Natural killer cell (primary cell): Measurements from ENCODE around the gene TSHZ3. TPM values are rescaled to one million over a fixed set of nuclear protein-coding genes. Genes with fewer than 3 reads are reported as not detected.

Experiments
- ATAC-seq, 3 donors: fragments of 150-1000 bp in 2 of 3; fragments of 200-7000 bp in 1 of 3; cut with Tn5 transposase; 1 replicate in 1 of 3; 2 replicates in 2 of 3; pipeline ENCODE4 v1.10.0; 2021; ENCODE audit warnings: mild to moderate bottlenecking in 2 of 3, moderate library complexity in 2 of 3
- DNase-seq, 2 donors: peaks; one replicate each; pipeline versions ENCODE4 v3.0.0 to v3.0.0-alpha.2; 2013 to 2021; ENCODE audit warnings: mixed read lengths in 1 of 2
- H3K27ac ChIP-seq: one replicate; pipeline ENCODE4 v1.5.1; 2013; ENCODE audit warnings: mild to moderate bottlenecking, low read length
- H3K27me3 ChIP-seq: one replicate; pipeline ENCODE4 v1.6.1; 2013; ENCODE audit warnings: low read length; ENCODE audit not compliant: control insufficient read depth, insufficient read depth
- H3K36me3 ChIP-seq: one replicate; pipeline ENCODE4 v1.6.1; 2013; ENCODE audit warnings: low read length; ENCODE audit not compliant: control insufficient read depth, insufficient read depth
- H3K4me1 ChIP-seq: one replicate; pipeline ENCODE4 v1.6.1; 2013; ENCODE audit warnings: low read length; ENCODE audit not compliant: control insufficient read depth, insufficient read depth
- H3K4me3 ChIP-seq: one replicate; pipeline ENCODE4 v1.5.1; 2013; ENCODE audit warnings: low read length
- H3K9me3 ChIP-seq: one replicate; pipeline ENCODE4 v1.6.1; 2013; ENCODE audit warnings: low read length; ENCODE audit not compliant: control insufficient read depth, insufficient read depth
- H3K27ac Mint-ChIP-seq, 2 donors: one replicate each; pipeline ENCODE4 v1.8.0; 2022; ENCODE audit warnings: mild to moderate bottlenecking in 2 of 2, mixed read lengths in 2 of 2, moderate library complexity in 1 of 2
- H3K27me3 Mint-ChIP-seq, 2 donors: one replicate each; pipeline ENCODE4 v1.8.0; 2022; ENCODE audit warnings: low read depth in 2 of 2, mixed read lengths in 2 of 2
- H3K36me3 Mint-ChIP-seq: one replicate; pipeline ENCODE4 v1.8.0; 2022; ENCODE audit warnings: mixed read lengths
- H3K4me1 Mint-ChIP-seq, 2 donors: one replicate each; pipeline ENCODE4 v1.8.0; 2022; ENCODE audit warnings: mixed read lengths in 2 of 2
- H3K4me3 Mint-ChIP-seq: one replicate; pipeline ENCODE4 v1.8.0; 2022; ENCODE audit warnings: mild to moderate bottlenecking, moderate library complexity, mixed read lengths
- H3K9me3 Mint-ChIP-seq, 2 donors: one replicate each; pipeline ENCODE4 v1.8.0; 2022; ENCODE audit warnings: mixed read lengths in 2 of 2
- CTCF ChIP-seq: fragments of 200-600 bp; IDR thresholded peaks from one replicate; pipeline ENCODE4 v1.8.0; 2022; ENCODE audit warnings: antibody characterized with exemption
- WGBS: methylation state at CpG from one replicate; pipeline ENCODE4 v1.1.7; 2013; ENCODE audit warnings: missing lambda C conversion rate; ENCODE audit not compliant: insufficient coverage; 5-methylcytosine and 5-hydroxymethylcytosine counted together
- intact Hi-C: fragments of 100-400 bp; cut with micrococcal nuclease; formaldehyde crosslinking; loops from one replicate; pipeline ENCODE4 v1.14.2; 2022
- total RNA-seq, 4 donors: library from RNA; stranded (reverse); fragments of 120-200 nt in 1 of 4; gene quantifications; one replicate each; pipeline versions ENCODE4 v1.2.3 to v1.2.4, GENCODE V29; 2013 to 2022

The TSHZ3 gene
- total RNA-seq, 3 donors from 2014 or later (not counting 1 experiment from before 2014, with no cell fraction given) = 5.3 to 8.1 (median 6.2) TPM

- Histone ChIP-seq H3K36me3 (no peaks in the 10 kb centered on the region), H3K27me3 (no peaks in the 10 kb centered on the region), H3K4me3 (no peak overlapping the region), H3K27ac (no peak overlapping the region), H3K9me3 (no peaks in the 10 kb centered on the region), H3K4me1 (no peaks in the 10 kb centered on the region)
- DNase-seq = no peak
- Mint-ChIP-seq H3K36me3 (no peaks in the 10 kb centered on the region), H3K9me3 (no peaks in the 10 kb centered on the region), H3K4me1 (no peaks in the 10 kb centered on the region), H3K27ac (no peak overlapping the region), H3K4me3 (no peak overlapping the region), H3K27me3 (peaks cover 58% of the 10 kb centered on the region in 2 donors)
- TF ChIP-seq CTCF = no peak
- intact Hi-C loops = no loop called here
- no peak for ATAC-seq
- 73% methylated on average over 3 of the region's 3 CpGs for WGBS
These were observed 15.7 kb upstream of the TSHZ3 start for GRCh38 chr19:31364963-31365362.

- no peaks in the 10 kb centered on the region for H3K36me3 ChIP-seq
- DNase-seq = no peak
- no peak overlapping the region for H3K4me3 Mint-ChIP-seq
- H3K4me1 Mint-ChIP-seq = peaks cover 5 to 7% of the 10 kb centered on the region in 2 donors
- no peak for TF ChIP-seq CTCF
- no peaks in the 10 kb centered on the region for H3K36me3 Mint-ChIP-seq
- ATAC-seq = no peak
- peaks cover 68 to 80% of the 10 kb centered on the region in 2 donors for H3K27me3 Mint-ChIP-seq
- H3K9me3 Mint-ChIP-seq = no peaks in the 10 kb centered on the region
- WGBS = 82% methylated on average over 5 of the region's 5 CpGs
- intact Hi-C loops = no loop called here
- H3K9me3 ChIP-seq = no peaks in the 10 kb centered on the region
- no peak overlapping the region for H3K27ac Mint-ChIP-seq
- no peak overlapping the region for H3K4me3 ChIP-seq
- H3K27me3 ChIP-seq = peaks cover 17% of the 10 kb centered on the region
- peaks cover 7% of the 10 kb centered on the region for H3K4me1 ChIP-seq
- H3K27ac ChIP-seq = no peak overlapping the region
These were observed 12.5 kb upstream of the TSHZ3 start for GRCh38 chr19:31361728-31362127.

GRCh38 chr19:31357315-31357673 is 8.1 kb upstream of the TSHZ3 start:
- 34% methylated on average over 9 of the region's 10 CpGs for WGBS
- ATAC-seq (no peak), DNase-seq (no peak)
- no peak overlapping the region for H3K27ac Mint-ChIP-seq
- Histone ChIP-seq H3K4me3 (no peak overlapping the region), H3K27me3 (peaks cover 61% of the 10 kb centered on the region), H3K27ac (no peak overlapping the region), H3K36me3 (no peaks in the 10 kb centered on the region), H3K4me1 (peaks cover 46% of the 10 kb centered on the region), H3K9me3 (no peaks in the 10 kb centered on the region)
- no peaks in the 10 kb centered on the region for H3K9me3 Mint-ChIP-seq
- H3K4me1 Mint-ChIP-seq = peaks cover 38 to 45% of the 10 kb centered on the region in 2 donors
- no peak overlapping the region for H3K4me3 Mint-ChIP-seq
- peak; percentile 57 for TF ChIP-seq CTCF
- peaks cover 81 to 86% of the 10 kb centered on the region in 2 donors for H3K27me3 Mint-ChIP-seq
- H3K36me3 Mint-ChIP-seq = no peaks in the 10 kb centered on the region
- intact Hi-C loops = loop anchor here (2.0 kb wide), 2 partner anchors 302 to 572 kb away; no protein-coding TSS in a partner anchor
